Retinal pigment epithelial cell (primary cell): Measurements from ENCODE around the gene CDKN3.
"Not testable (repeated sequence)": the region's sequence is repeated elsewhere in the genome, so short reads cannot be mapped to it uniquely, and the experiment has no call there.

Experiments used
- DNase-seq: peaks from one replicate; pipeline ENCODE4 v3.0.0-alpha.2; 2010; ENCODE audit warnings: low read depth
- H3K4me3 ChIP-seq: 2 replicates; pipeline ENCODE4 v1.5.1; 2011; ENCODE audit warnings: mild to moderate bottlenecking, low read length, control low read depth, moderate library complexity
- CTCF ChIP-seq: conservative IDR thresholded peaks from 2 replicates; pipeline ENCODE4 v1.5.1; 2011; ENCODE audit warnings: low read depth, low read length, control low read depth, inconsistent platforms

CDKN3 gene

GRCh38 chr14:54370323-54371198 lies 26.2 kb upstream of the CDKN3 start:
- no peak overlapping the region for H3K4me3 ChIP-seq
- TF ChIP-seq CTCF, result no peak
- DNase-seq, result no peak

GRCh38 chr14:54374117-54374884 lies 22.5 kb upstream of the CDKN3 start:
- H3K4me3 ChIP-seq, result no peak overlapping the region
- no peak for DNase-seq
- TF ChIP-seq CTCF, result no peak

- H3K4me3 ChIP-seq, result no peak overlapping the region
- no peak for DNase-seq
- no peak for TF ChIP-seq CTCF
These were observed 19.3 kb upstream of the CDKN3 start for GRCh38 chr14:54377501-54377900.

- H3K4me3 ChIP-seq, DNase-seq: not testable (repeated sequence)
These were observed 17.9 kb upstream of the CDKN3 start for GRCh38 chr14:54378893-54379292.

- H3K4me3 ChIP-seq, DNase-seq: not testable (repeated sequence)
These were observed 16.2 kb upstream of the CDKN3 start for GRCh38 chr14:54380558-54380957.

- TF ChIP-seq CTCF, result no peak
- no peak for DNase-seq
- H3K4me3 ChIP-seq, result no peak overlapping the region
These were observed 15.0 kb upstream of the CDKN3 start for GRCh38 chr14:54381821-54382220.

- no peak for TF ChIP-seq CTCF
- no peak for DNase-seq
- H3K4me3 ChIP-seq, result no peak overlapping the region
These were observed 13.0 kb upstream of the CDKN3 start for GRCh38 chr14:54383835-54384234.

GRCh38 chr14:54385556-54385955 lies 11.3 kb upstream of the CDKN3 start:
- H3K4me3 ChIP-seq, result no peak overlapping the region
- no peak for DNase-seq
- TF ChIP-seq CTCF, result no peak
